WTC11 (cell line): ENCODE data around the gene LGR6. TPM values are rescaled to one million over a fixed set of nuclear protein-coding genes. Genes with fewer than 3 reads are reported as not detected.

Source experiments
- ATAC-seq: fragments of 200-7000 bp; cut with Tn5 transposase; 2 replicates; pipeline ENCODE4 v1.10.0; 2021; ENCODE audit warnings: mild to moderate bottlenecking, moderate library complexity
- CTCF ChIA-PET: fragments of 300-600 bp; sonication (Branson Sonifier 250); formaldehyde crosslinking; loops from one replicate; lab custom pipeline; 2021; ENCODE audit warnings: antibody characterized with exemption; lab: Charles Lee
- POLR2A ChIA-PET: fragments of 350-600 bp; sonication (Branson Sonifier 250); formaldehyde crosslinking; loops from one replicate; lab custom pipeline; 2021; ENCODE audit warnings: antibody characterized with exemption; lab: Charles Lee
- DNase-seq: peaks from one replicate; pipeline ENCODE4 v3.0.0; 2021; ENCODE audit warnings: low spot score
- H3K27ac Mint-ChIP-seq: 2 replicates; pipeline ENCODE4 v1.8.0; 2021; ENCODE audit warnings: mixed read lengths
- H3K27me3 Mint-ChIP-seq: 2 replicates; pipeline ENCODE4 v1.8.0; 2021; ENCODE audit warnings: low read depth, mild to moderate bottlenecking, moderate library complexity, mixed read lengths
- H3K36me3 Mint-ChIP-seq: 2 replicates; pipeline ENCODE4 v1.8.0; 2021; ENCODE audit warnings: mixed read lengths
- H3K4me1 Mint-ChIP-seq: 2 replicates; pipeline ENCODE4 v1.8.0; 2022; ENCODE audit warnings: mixed read lengths
- H3K4me3 Mint-ChIP-seq: 2 replicates; pipeline ENCODE4 v1.8.0; 2021; ENCODE audit warnings: mild to moderate bottlenecking, moderate library complexity, mixed read lengths
- H3K9me3 Mint-ChIP-seq: 2 replicates; pipeline ENCODE4 v1.8.0; 2021; ENCODE audit warnings: mixed read lengths
- CBFB ChIP-seq: sonication (generic); formaldehyde crosslinking; IDR thresholded peaks from 2 replicates; pipeline ENCODE4 v1.8.1; 2022; ENCODE audit warnings: mild to moderate bottlenecking, low read depth, missing genetic modification reagents
- JAZF1 ChIP-seq: fragments of 250-450 bp; sonication (Bioruptor Pico); IDR thresholded peaks from 2 replicates; pipeline ENCODE4 v1.9.0; 2021; ENCODE audit warnings: moderate library complexity, mild to moderate bottlenecking, inconsistent platforms
- NFATC4 ChIP-seq: fragments of 250-450 bp; sonication (Bioruptor Pico); IDR thresholded peaks from 2 replicates; pipeline ENCODE4 v1.9.0; 2021; ENCODE audit warnings: mild to moderate bottlenecking
- NFE2L1 ChIP-seq: sonication (generic); formaldehyde crosslinking; IDR thresholded peaks from 2 replicates; pipeline ENCODE4 v1.8.1; 2023; ENCODE audit warnings: missing genetic modification reagents
- NFYB ChIP-seq: sonication (generic); formaldehyde crosslinking; conservative IDR thresholded peaks from 2 replicates; pipeline ENCODE4 v1.8.0; 2022; ENCODE audit warnings: low read depth, missing genetic modification reagents
- NR1H2 ChIP-seq: sonication (generic); formaldehyde crosslinking; IDR thresholded peaks from 2 replicates; pipeline ENCODE4 v1.9.0; 2021; ENCODE audit warnings: mild to moderate bottlenecking, moderate library complexity, missing genetic modification reagents
- OVOL2 ChIP-seq: fragments of 250-450 bp; sonication (Bioruptor Pico); IDR thresholded peaks from 2 replicates; pipeline ENCODE4 v1.9.0; 2021; ENCODE audit warnings: mild to moderate bottlenecking, borderline replicate concordance
- SP1 ChIP-seq: sonication (generic); formaldehyde crosslinking; conservative IDR thresholded peaks from 2 replicates; pipeline ENCODE4 v1.8.1; 2022; ENCODE audit warnings: missing genetic modification reagents
- TCF7 ChIP-seq: sonication (generic); formaldehyde crosslinking; IDR thresholded peaks from 2 replicates; pipeline ENCODE4 v1.8.0; 2022; ENCODE audit warnings: mild to moderate bottlenecking, low read depth, missing genetic modification reagents, moderate library complexity
- ZNF396 ChIP-seq: fragments of 250-450 bp; sonication (Bioruptor Pico); IDR thresholded peaks from 2 replicates; pipeline ENCODE4 v1.8.0; 2021; ENCODE audit warnings: mild to moderate bottlenecking, moderate library complexity, borderline replicate concordance
- total RNA-seq: library from RNA; stranded (reverse); gene quantifications from 3 replicates; pipeline ENCODE4 v1.2.3, GENCODE V29; 2021
- TF ChIP-seq, protein P1 (sequence below): fragments of 250-450 bp; sonication (Bioruptor Pico); IDR thresholded peaks from 2 replicates; pipeline ENCODE4 v1.9.0; 2021; ENCODE audit warnings: mild to moderate bottlenecking, borderline replicate concordance
- TF ChIP-seq, protein P2 (sequence below): sonication (generic); formaldehyde crosslinking; IDR thresholded peaks from 2 replicates; pipeline ENCODE4 v1.8.0; 2022; ENCODE audit warnings: mild to moderate bottlenecking, missing genetic modification reagents
- TF ChIP-seq, protein P3 (sequence below): sonication (generic); formaldehyde crosslinking; IDR thresholded peaks from 2 replicates; pipeline ENCODE4 v1.8.1; 2022; ENCODE audit warnings: low read depth, missing genetic modification reagents, borderline replicate concordance
- TF ChIP-seq, protein P4 (sequence below): sonication (generic); formaldehyde crosslinking; IDR thresholded peaks from 2 replicates; pipeline ENCODE4 v1.8.0; 2022; ENCODE audit warnings: mild to moderate bottlenecking, missing genetic modification reagents
- TF ChIP-seq, protein P5 (sequence below): fragments of 250-450 bp; sonication (Bioruptor Pico); conservative IDR thresholded peaks from 2 replicates; pipeline ENCODE4 v1.9.0; 2021; ENCODE audit warnings: mild to moderate bottlenecking
- TF ChIP-seq, protein P6 (sequence below): sonication (generic); formaldehyde crosslinking; IDR thresholded peaks from 2 replicates; pipeline ENCODE4 v1.8.1; 2022; ENCODE audit warnings: missing genetic modification reagents, borderline replicate concordance
- TF ChIP-seq, protein P7 (sequence below): fragments of 250-450 bp; sonication (Bioruptor Pico); IDR thresholded peaks from 2 replicates; pipeline ENCODE4 v1.9.0; 2021; ENCODE audit warnings: mild to moderate bottlenecking
- TF ChIP-seq, protein P8 (sequence below): sonication (generic); formaldehyde crosslinking; IDR thresholded peaks from 2 replicates; pipeline ENCODE4 v1.8.1; 2023; ENCODE audit warnings: mild to moderate bottlenecking, moderate library complexity, missing genetic modification reagents

The LGR6 gene
- total RNA-seq, 1 experiment from 2014 or later: 1.1 TPM

DNA sequence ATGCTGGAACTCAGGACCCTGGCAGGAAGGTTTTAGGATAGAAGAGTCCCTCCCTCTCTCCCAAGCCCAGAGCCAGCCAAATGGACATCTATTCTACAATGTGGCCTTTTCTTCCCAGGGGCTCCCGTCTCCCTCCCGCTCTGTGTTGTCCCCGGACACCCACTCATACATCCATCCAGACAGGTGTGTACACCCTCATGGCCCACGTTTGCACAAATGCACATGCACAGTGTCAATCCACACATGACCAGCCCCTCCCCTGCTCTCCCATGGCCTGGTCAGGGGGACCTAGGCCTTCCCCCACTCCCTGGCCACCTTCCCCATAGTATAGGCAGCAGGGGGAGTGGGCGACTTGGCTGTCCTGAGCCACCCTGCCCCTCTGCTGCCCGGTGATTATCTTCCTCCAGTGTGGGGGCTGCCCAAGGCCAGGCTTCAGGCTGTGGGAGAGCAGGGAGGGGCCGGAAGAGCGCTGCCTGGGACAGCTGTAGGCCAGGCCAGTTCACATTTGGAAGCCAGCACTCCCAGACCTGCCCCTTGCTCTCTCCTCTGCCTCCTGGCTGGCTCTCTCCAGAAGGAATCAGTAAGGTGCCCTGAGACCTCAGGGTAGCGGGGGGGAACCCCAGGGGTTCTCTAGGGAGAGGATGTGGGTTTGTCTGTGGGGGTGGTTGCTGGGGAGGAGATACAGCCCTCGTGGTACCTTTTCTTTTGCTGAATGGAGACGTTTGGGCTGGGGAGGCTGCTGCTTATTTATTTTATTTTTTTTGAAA, 29.1 kb upstream of the LGR6 start (continued):
- TF ChIP-seq, protein P1, sequence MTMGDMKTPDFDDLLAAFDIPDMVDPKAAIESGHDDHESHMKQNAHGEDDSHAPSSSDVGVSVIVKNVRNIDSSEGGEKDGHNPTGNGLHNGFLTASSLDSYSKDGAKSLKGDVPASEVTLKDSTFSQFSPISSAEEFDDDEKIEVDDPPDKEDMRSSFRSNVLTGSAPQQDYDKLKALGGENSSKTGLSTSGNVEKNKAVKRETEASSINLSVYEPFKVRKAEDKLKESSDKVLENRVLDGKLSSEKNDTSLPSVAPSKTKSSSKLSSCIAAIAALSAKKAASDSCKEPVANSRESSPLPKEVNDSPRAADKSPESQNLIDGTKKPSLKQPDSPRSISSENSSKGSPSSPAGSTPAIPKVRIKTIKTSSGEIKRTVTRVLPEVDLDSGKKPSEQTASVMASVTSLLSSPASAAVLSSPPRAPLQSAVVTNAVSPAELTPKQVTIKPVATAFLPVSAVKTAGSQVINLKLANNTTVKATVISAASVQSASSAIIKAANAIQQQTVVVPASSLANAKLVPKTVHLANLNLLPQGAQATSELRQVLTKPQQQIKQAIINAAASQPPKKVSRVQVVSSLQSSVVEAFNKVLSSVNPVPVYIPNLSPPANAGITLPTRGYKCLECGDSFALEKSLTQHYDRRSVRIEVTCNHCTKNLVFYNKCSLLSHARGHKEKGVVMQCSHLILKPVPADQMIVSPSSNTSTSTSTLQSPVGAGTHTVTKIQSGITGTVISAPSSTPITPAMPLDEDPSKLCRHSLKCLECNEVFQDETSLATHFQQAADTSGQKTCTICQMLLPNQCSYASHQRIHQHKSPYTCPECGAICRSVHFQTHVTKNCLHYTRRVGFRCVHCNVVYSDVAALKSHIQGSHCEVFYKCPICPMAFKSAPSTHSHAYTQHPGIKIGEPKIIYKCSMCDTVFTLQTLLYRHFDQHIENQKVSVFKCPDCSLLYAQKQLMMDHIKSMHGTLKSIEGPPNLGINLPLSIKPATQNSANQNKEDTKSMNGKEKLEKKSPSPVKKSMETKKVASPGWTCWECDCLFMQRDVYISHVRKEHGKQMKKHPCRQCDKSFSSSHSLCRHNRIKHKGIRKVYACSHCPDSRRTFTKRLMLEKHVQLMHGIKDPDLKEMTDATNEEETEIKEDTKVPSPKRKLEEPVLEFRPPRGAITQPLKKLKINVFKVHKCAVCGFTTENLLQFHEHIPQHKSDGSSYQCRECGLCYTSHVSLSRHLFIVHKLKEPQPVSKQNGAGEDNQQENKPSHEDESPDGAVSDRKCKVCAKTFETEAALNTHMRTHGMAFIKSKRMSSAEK (CRISPR knock-in tag): no peak
- TF ChIP-seq TCF7 (CRISPR knock-in tag): no peak
- TF ChIP-seq, protein P2, sequence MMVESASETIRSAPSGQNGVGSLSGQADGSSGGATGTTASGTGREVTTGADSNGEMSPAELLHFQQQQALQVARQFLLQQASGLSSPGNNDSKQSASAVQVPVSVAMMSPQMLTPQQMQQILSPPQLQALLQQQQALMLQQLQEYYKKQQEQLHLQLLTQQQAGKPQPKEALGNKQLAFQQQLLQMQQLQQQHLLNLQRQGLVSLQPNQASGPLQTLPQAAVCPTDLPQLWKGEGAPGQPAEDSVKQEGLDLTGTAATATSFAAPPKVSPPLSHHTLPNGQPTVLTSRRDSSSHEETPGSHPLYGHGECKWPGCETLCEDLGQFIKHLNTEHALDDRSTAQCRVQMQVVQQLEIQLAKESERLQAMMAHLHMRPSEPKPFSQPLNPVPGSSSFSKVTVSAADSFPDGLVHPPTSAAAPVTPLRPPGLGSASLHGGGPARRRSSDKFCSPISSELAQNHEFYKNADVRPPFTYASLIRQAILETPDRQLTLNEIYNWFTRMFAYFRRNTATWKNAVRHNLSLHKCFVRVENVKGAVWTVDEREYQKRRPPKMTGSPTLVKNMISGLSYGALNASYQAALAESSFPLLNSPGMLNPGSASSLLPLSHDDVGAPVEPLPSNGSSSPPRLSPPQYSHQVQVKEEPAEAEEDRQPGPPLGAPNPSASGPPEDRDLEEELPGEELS (CRISPR knock-in tag): no peak

DNA sequence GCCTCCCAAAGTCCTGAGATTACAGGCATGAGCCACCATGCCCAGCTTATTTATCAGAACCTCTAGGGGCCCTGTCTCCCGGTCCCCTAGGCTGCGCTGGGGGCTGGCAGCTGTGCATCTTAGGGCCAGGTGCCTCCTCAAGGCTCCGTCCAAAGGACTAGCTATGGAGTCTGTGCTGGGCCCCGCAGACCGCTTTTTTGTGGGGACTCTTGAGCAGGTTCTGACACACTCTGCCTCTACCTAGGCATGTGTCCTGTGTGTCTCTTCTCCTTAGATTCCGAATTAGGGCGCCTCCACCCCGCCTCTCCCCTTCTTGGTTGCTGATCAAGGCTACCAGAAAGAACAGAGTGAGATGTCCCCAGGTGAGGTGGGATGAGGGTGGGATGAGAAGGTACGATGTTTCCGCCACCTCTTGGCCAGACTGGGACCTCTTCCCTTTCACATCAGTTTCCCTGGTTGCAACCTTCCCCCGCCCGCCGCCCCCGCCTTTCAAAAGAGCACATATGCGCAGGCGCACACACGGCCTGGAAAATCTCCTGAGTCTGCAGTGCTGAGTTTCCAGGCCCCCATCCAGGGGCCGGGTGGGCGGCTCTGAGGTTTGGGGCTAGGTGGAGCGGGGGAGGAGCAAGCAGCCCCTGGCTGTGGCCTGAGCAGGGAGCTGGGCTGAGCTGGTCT, 28.2 kb upstream of the LGR6 start:
- ATAC-seq: peak; percentile 46
- TF ChIP-seq, protein P3, sequence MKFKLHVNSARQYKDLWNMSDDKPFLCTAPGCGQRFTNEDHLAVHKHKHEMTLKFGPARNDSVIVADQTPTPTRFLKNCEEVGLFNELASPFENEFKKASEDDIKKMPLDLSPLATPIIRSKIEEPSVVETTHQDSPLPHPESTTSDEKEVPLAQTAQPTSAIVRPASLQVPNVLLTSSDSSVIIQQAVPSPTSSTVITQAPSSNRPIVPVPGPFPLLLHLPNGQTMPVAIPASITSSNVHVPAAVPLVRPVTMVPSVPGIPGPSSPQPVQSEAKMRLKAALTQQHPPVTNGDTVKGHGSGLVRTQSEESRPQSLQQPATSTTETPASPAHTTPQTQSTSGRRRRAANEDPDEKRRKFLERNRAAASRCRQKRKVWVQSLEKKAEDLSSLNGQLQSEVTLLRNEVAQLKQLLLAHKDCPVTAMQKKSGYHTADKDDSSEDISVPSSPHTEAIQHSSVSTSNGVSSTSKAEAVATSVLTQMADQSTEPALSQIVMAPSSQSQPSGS (CRISPR knock-in tag): no peak
- TF ChIP-seq NFYB (no peak), SP1 (no peak), NR1H2 (CRISPR knock-in tag) (no peak), NFE2L1 (CRISPR knock-in tag) (no peak), ZNF396 (CRISPR knock-in tag) (no peak), JAZF1 (CRISPR knock-in tag) (no peak), OVOL2 (CRISPR knock-in tag) (no peak), CBFB (CRISPR knock-in tag) (no peak), NFATC4 (no peak)
- TF ChIP-seq, protein P4, sequence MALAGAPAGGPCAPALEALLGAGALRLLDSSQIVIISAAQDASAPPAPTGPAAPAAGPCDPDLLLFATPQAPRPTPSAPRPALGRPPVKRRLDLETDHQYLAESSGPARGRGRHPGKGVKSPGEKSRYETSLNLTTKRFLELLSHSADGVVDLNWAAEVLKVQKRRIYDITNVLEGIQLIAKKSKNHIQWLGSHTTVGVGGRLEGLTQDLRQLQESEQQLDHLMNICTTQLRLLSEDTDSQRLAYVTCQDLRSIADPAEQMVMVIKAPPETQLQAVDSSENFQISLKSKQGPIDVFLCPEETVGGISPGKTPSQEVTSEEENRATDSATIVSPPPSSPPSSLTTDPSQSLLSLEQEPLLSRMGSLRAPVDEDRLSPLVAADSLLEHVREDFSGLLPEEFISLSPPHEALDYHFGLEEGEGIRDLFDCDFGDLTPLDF (CRISPR knock-in tag): no peak
- TF ChIP-seq, protein P5, sequence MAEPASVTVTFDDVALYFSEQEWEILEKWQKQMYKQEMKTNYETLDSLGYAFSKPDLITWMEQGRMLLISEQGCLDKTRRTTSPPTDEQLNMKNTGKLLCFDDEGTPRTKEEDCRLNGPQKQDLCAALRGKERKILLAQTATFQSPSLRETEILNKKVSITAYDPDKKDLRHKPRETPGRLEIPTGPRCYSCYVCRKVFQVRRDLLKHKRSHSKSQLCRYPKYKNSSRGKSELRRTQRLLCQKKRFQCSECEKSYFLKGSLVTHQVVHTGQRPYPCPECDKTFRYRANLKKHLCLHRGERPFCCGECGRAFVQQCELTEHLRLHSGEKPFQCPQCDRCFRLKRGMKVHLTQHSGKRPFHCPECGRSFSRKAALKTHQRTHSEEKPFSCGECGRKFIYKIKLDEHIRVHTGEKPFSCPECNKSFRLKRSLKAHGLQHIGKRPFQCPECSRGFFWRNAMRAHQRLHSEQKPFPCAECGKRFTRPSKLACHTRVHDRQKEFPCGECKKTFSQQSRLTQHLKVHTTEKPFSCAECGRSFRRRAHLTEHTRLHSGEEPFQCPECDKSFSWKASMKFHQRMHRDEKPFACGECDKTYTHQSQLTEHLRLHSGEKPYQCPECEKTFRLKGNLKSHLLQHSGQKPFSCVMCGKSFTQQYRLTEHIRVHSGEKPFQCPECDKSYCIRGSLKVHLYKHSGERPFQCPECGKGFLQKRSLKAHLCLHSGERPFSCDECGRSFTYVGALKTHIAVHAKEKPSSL: no peak
- TF ChIP-seq, protein P6, sequence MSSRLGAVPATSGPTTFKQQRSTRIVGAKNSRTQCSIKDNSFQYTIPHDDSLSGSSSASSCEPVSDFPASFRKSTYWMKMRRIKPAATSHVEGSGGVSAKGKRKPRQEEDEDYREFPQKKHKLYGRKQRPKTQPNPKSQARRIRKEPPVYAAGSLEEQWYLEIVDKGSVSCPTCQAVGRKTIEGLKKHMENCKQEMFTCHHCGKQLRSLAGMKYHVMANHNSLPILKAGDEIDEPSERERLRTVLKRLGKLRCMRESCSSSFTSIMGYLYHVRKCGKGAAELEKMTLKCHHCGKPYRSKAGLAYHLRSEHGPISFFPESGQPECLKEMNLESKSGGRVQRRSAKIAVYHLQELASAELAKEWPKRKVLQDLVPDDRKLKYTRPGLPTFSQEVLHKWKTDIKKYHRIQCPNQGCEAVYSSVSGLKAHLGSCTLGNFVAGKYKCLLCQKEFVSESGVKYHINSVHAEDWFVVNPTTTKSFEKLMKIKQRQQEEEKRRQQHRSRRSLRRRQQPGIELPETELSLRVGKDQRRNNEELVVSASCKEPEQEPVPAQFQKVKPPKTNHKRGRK: no peak
- TF ChIP-seq, protein P7, sequence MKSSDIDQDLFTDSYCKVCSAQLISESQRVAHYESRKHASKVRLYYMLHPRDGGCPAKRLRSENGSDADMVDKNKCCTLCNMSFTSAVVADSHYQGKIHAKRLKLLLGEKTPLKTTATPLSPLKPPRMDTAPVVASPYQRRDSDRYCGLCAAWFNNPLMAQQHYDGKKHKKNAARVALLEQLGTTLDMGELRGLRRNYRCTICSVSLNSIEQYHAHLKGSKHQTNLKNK (CRISPR knock-in tag): no peak
- TF ChIP-seq, protein P8, sequence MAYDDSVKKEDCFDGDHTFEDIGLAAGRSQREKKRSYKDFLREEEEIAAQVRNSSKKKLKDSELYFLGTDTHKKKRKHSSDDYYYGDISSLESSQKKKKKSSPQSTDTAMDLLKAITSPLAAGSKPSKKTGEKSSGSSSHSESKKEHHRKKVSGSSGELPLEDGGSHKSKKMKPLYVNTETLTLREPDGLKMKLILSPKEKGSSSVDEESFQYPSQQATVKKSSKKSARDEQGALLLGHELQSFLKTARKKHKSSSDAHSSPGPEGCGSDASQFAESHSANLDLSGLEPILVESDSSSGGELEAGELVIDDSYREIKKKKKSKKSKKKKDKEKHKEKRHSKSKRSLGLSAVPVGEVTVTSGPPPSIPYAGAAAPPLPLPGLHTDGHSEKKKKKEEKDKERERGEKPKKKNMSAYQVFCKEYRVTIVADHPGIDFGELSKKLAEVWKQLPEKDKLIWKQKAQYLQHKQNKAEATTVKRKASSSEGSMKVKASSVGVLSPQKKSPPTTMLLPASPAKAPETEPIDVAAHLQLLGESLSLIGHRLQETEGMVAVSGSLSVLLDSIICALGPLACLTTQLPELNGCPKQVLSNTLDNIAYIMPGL (CRISPR knock-in tag): no peak

More for the DNA sequence above, 28.2 kb upstream of the LGR6 start:
- POLR2A ChIA-PET: no interaction called here
- CTCF ChIA-PET: interaction anchor here (0.9 to 6.0 kb wide), 9 partner anchors 8 to 72 kb away, joined by 3 to 73 read pairs (median 5); partner anchors contain the start of gene LGR6
- DNase-seq: no peak
- Mint-ChIP-seq H3K4me3 (no peak overlapping the region), H3K36me3 (no peaks in the 10 kb centered on the region), H3K27ac (no peak overlapping the region), H3K27me3 (no peaks in the 10 kb centered on the region; the same call in 1 of the 2 replicates), H3K4me1 (peaks cover 36% of the 10 kb centered on the region), H3K9me3 (no peaks in the 10 kb centered on the region)
